K562 (cell line): ENCODE data around the gene COL13A1. TPM values are rescaled to one million over a fixed set of nuclear protein-coding genes. Genes with fewer than 3 reads are reported as not detected.

Experiments used
- ARNT ChIP-seq, 2 experiments: fragments of 450-650 bp; IDR thresholded peaks; 2 replicates each; pipeline ENCODE4 v1.6.1; 2016; ENCODE audit warnings: mild to moderate bottlenecking in 1 of 2
- CBFA2T3 ChIP-seq: fragments of 450-650 bp; IDR thresholded peaks from 2 replicates; pipeline ENCODE4 v1.6.1; 2017
- ELF1 ChIP-seq: fragments of 200-800 bp; sonication (Bioruptor generic); IDR thresholded peaks from 2 replicates; pipeline ENCODE4 v1.6.1; 2016; ENCODE audit warnings: missing genetic modification characterization, missing compliant biosample characterization
- GABPB1 ChIP-seq: sonication (generic); formaldehyde crosslinking; IDR thresholded peaks from 2 replicates; pipeline ENCODE4 v1.8.0; 2022; ENCODE audit warnings: mild to moderate bottlenecking, missing genetic modification reagents
- HMGN3 ChIP-seq: IDR thresholded peaks from 2 replicates; pipeline ENCODE4 v1.6.1; 2011; ENCODE audit warnings: borderline replicate concordance, low read depth, mild to moderate bottlenecking, mixed read lengths, low read length; ENCODE audit not compliant: insufficient read length; ENCODE audit errors: extremely low read depth
- L3MBTL2 ChIP-seq: fragments of 450-650 bp; IDR thresholded peaks from 2 replicates; pipeline ENCODE4 v1.6.1; 2016; ENCODE audit warnings: mild to moderate bottlenecking, moderate library complexity
- NFYB ChIP-seq: IDR thresholded peaks from 2 replicates; pipeline ENCODE4 v1.6.1; 2011; ENCODE audit warnings: mild to moderate bottlenecking, moderate library complexity; ENCODE audit not compliant: insufficient read length; ENCODE audit errors: extremely low read depth
- PRMT5 ChIP-seq: sonication (generic); formaldehyde crosslinking; IDR thresholded peaks from 2 replicates; pipeline ENCODE4 v1.5.0; 2020; ENCODE audit warnings: missing genetic modification reagents
- RAD21 ChIP-seq, 2 experiments: fragments of 250-450 bp in 1 of 2; fragments of 450-650 bp in 1 of 2; sonication (Bioruptor Pico) in 1 of 2; formaldehyde crosslinking in 1 of 2; IDR thresholded peaks in 1 of 2; conservative IDR thresholded peaks in 1 of 2; 2 replicates each; pipeline versions ENCODE4 v1.4.0 to v1.8.0; 2020 to 2022; ENCODE audit warnings: mild to moderate bottlenecking in 2 of 2, moderate library complexity in 1 of 2
- RCOR1 ChIP-seq, 2 experiments: IDR thresholded peaks; 2 replicates each; pipeline ENCODE4 v1.6.1; 2012; ENCODE audit warnings: low read depth in 2 of 2, low read length in 2 of 2, borderline replicate concordance in 1 of 2, improper control_type of control experiment in 1 of 2
- TAF1 ChIP-seq: IDR thresholded peaks from 2 replicates; pipeline ENCODE4 v1.6.1; 2011; ENCODE audit warnings: mild to moderate bottlenecking, low read length, moderate library complexity; ENCODE audit not compliant: insufficient read depth, control insufficient read depth, severe bottlenecking; ENCODE audit errors: extremely low read depth
- TFAM ChIP-seq: fragments of 250-450 bp; sonication (Bioruptor Pico); conservative IDR thresholded peaks from 2 replicates; pipeline ENCODE4 v1.5.0; 2021; ENCODE audit warnings: mild to moderate bottlenecking, moderate library complexity
- TRIM24 ChIP-seq, 2 experiments: fragments of 450-650 bp; IDR thresholded peaks; 2 replicates each; pipeline ENCODE4 v1.6.1; 2016
- ZKSCAN8 ChIP-seq: fragments of 200-800 bp; sonication (Bioruptor generic); IDR thresholded peaks from 2 replicates; pipeline ENCODE4 v1.6.1; 2016; ENCODE audit warnings: missing genetic modification characterization, missing compliant biosample characterization
- ZNF785 ChIP-seq: fragments of 250-450 bp; sonication (Bioruptor Pico); IDR thresholded peaks from 2 replicates; pipeline ENCODE4 v1.4.0; 2020; ENCODE audit warnings: mild to moderate bottlenecking
- polyA plus RNA-seq, 8 experiments: library from polyadenylated mRNA; depleted of rRNA in 4 of 8; stranded (reverse) in 5 of 8; unstranded in 3 of 8; fragments of >200 nt; fragmentation: Nextera tagmentation in 2 of 8; fragmentation: Illumina TruSeq in 1 of 8; extraction: Ambion mirVana in 2 of 8; extraction: Trizol in 1 of 8; gene quantifications; 2 replicates each; pipeline versions ENCODE4 v1.2.1 to v1.2.3, GENCODE V29; 2011 to 2014; ENCODE audit warnings: inconsistent platforms in 1 of 8, missing spikeins in 1 of 8
- total RNA-seq, 7 experiments: library from RNA; depleted of rRNA in 6 of 7; stranded (reverse); fragments of >200 nt in 6 of 7; fragmentation: Illumina TruSeq in 2 of 7; extraction: Trizol in 2 of 7; gene quantifications; 2 replicates each; pipeline versions ENCODE4 v1.2.1 to v1.2.3, GENCODE V29; 2011 to 2021; ENCODE audit warnings: low replicate concordance in 1 of 7
- TF ChIP-seq, protein P1 (sequence below): sonication (generic); formaldehyde crosslinking; IDR thresholded peaks from 2 replicates; pipeline ENCODE4 v1.8.0; 2023; ENCODE audit warnings: mild to moderate bottlenecking, missing genetic modification reagents
- TF ChIP-seq, protein P2 (sequence below): fragments of 200-800 bp; sonication (Bioruptor generic); IDR thresholded peaks from 2 replicates; pipeline ENCODE4 v1.6.1; 2017; ENCODE audit warnings: missing genetic modification characterization, missing compliant biosample characterization
- TF ChIP-seq, protein P3 (sequence below): sonication (generic); formaldehyde crosslinking; IDR thresholded peaks from 2 replicates; pipeline ENCODE4 v1.5.0; 2020; ENCODE audit warnings: missing genetic modification reagents
- TF ChIP-seq, protein P4 (sequence below): fragments of 450-650 bp; IDR thresholded peaks from 2 replicates; pipeline ENCODE4 v1.6.1; 2017; ENCODE audit warnings: mild to moderate bottlenecking, moderate library complexity

The COL13A1 gene
- total and polyA plus RNA-seq, 9 of the 15 experiments (the other 6 are each of a cell fraction or from before 2014, with no cell fraction given), result not detected

DNA sequence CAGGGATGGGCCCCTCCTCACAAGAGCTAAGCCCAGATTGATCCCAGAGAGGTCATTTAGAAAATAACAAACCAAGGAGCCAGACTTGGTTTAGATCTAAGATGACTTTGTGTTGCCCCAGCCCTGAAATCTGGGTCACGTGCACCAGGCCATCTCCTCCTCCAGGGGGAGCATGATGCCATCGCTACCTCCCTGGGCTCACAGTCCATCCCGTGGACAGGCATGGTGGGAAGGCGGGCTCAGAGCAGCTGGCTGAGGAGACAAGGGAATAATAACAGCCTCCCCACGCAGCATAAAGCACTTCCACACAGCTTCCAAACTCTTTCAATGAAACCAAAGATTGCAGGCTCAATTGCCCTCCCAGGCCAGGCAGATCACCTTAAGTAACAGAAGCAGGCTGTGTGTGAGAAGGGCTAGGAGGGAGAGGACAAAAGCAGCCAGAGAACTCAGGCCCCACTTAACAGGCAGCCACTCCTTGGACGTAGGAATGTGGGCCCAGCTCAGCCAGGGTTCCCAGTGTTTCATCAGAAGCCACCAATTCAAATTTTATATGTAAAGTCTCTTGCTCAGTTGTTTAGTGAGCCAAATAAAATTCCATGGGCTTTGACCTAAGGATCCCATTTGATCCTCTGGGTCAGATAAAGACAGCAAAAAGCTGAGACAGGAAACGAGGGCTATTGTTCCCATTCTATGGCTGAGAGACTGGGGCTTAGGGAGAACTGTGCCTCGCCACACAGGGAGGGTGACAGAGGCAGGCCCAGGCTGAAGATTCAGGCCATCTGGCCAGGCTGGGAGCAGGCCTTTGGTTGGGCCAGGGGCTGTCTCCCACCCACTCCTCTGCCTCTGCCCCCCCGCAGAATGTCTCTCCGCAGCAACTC, 100.2 kb downstream of the COL13A1 start (continued):
- TF ChIP-seq RCOR1 (IDR thresholded peaks at IDR 0.05; ENCODE audit: borderline replicate concordance in 1 of 2, low read depth in 2 of 2, low read length in 2 of 2) (0 out of 4 replicates have a peak, but pooled peaks of 1 of the 2 experiments have one; percentile 50), ZKSCAN8 (no peak), TAF1 (no peak), PRMT5 (CRISPR knock-in tag) (no peak), ZNF785 (CRISPR knock-in tag) (no peak), ELF1 (tag) (no peak), NFYB (no peak), GABPB1 (CRISPR knock-in tag) (no peak), ARNT (IDR thresholded peaks at IDR 0.05) (no peak), HMGN3 (no peak), CBFA2T3 (no peak), L3MBTL2 (no peak), RAD21 (CRISPR knock-in tag; conservative IDR thresholded peaks at IDR 0.05 in 1 of 2, IDR thresholded peaks at IDR 0.05 in 1 of 2) (peak in 1 of 2 experiments; percentile 42; a peak in 1 of 4 replicates), TFAM (CRISPR knock-in tag) (no peak), TRIM24 (IDR thresholded peaks at IDR 0.05) (no peak)
- TF ChIP-seq, protein P1, sequence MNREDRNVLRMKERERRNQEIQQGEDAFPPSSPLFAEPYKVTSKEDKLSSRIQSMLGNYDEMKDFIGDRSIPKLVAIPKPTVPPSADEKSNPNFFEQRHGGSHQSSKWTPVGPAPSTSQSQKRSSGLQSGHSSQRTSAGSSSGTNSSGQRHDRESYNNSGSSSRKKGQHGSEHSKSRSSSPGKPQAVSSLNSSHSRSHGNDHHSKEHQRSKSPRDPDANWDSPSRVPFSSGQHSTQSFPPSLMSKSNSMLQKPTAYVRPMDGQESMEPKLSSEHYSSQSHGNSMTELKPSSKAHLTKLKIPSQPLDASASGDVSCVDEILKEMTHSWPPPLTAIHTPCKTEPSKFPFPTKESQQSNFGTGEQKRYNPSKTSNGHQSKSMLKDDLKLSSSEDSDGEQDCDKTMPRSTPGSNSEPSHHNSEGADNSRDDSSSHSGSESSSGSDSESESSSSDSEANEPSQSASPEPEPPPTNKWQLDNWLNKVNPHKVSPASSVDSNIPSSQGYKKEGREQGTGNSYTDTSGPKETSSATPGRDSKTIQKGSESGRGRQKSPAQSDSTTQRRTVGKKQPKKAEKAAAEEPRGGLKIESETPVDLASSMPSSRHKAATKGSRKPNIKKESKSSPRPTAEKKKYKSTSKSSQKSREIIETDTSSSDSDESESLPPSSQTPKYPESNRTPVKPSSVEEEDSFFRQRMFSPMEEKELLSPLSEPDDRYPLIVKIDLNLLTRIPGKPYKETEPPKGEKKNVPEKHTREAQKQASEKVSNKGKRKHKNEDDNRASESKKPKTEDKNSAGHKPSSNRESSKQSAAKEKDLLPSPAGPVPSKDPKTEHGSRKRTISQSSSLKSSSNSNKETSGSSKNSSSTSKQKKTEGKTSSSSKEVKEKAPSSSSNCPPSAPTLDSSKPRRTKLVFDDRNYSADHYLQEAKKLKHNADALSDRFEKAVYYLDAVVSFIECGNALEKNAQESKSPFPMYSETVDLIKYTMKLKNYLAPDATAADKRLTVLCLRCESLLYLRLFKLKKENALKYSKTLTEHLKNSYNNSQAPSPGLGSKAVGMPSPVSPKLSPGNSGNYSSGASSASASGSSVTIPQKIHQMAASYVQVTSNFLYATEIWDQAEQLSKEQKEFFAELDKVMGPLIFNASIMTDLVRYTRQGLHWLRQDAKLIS (CRISPR knock-in tag), result no peak
- TF ChIP-seq, protein P2, sequence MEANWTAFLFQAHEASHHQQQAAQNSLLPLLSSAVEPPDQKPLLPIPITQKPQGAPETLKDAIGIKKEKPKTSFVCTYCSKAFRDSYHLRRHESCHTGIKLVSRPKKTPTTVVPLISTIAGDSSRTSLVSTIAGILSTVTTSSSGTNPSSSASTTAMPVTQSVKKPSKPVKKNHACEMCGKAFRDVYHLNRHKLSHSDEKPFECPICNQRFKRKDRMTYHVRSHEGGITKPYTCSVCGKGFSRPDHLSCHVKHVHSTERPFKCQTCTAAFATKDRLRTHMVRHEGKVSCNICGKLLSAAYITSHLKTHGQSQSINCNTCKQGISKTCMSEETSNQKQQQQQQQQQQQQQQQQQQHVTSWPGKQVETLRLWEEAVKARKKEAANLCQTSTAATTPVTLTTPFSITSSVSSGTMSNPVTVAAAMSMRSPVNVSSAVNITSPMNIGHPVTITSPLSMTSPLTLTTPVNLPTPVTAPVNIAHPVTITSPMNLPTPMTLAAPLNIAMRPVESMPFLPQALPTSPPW (CRISPR knock-in tag), result no peak
- TF ChIP-seq, protein P3, sequence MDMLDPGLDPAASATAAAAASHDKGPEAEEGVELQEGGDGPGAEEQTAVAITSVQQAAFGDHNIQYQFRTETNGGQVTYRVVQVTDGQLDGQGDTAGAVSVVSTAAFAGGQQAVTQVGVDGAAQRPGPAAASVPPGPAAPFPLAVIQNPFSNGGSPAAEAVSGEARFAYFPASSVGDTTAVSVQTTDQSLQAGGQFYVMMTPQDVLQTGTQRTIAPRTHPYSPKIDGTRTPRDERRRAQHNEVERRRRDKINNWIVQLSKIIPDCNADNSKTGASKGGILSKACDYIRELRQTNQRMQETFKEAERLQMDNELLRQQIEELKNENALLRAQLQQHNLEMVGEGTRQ (CRISPR knock-in tag), result peak; percentile 82
- TF ChIP-seq, protein P4, sequence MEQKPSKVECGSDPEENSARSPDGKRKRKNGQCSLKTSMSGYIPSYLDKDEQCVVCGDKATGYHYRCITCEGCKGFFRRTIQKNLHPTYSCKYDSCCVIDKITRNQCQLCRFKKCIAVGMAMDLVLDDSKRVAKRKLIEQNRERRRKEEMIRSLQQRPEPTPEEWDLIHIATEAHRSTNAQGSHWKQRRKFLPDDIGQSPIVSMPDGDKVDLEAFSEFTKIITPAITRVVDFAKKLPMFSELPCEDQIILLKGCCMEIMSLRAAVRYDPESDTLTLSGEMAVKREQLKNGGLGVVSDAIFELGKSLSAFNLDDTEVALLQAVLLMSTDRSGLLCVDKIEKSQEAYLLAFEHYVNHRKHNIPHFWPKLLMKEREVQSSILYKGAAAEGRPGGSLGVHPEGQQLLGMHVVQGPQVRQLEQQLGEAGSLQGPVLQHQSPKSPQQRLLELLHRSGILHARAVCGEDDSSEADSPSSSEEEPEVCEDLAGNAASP, result no peak
